Sigmoid colon (tissue), 7 donors: Measurements from ENCODE around the gene HSD17B8. TPM values are rescaled to one million over a fixed set of nuclear protein-coding genes. Genes with fewer than 3 reads are reported as not detected.

ENCODE experiments used
- DNase-seq: peaks from one replicate; pipeline ENCODE4 v3.0.0-alpha.2; 2019
- H3K27ac ChIP-seq, 4 donors: fragments of 200-600 bp; sonication (generic); one replicate each; pipeline ENCODE4 v1.5.1; 2016 to 2019; ENCODE audit warnings: mild to moderate bottlenecking in 1 of 4
- H3K27me3 ChIP-seq, 3 donors: fragments of 200-600 bp; sonication (generic); one replicate each; pipeline ENCODE4 v1.5.1; 2019; ENCODE audit warnings: mild to moderate bottlenecking in 1 of 3
- H3K36me3 ChIP-seq, 4 donors: fragments of 200-600 bp; sonication (generic); one replicate each; pipeline ENCODE4 v1.5.1; 2016 to 2019
- H3K4me1 ChIP-seq, 4 donors: fragments of 200-600 bp; sonication (generic); one replicate each; pipeline ENCODE4 v1.5.1; 2017 to 2019
- H3K4me3 ChIP-seq, 4 donors: fragments of 200-600 bp; sonication (generic); one replicate each; pipeline ENCODE4 v1.5.1; 2017 to 2019; ENCODE audit warnings: mild to moderate bottlenecking in 2 of 4, moderate library complexity in 1 of 4
- H3K9me3 ChIP-seq, 4 donors: fragments of 200-600 bp in 3 of 4; sonication (generic) in 3 of 4; one replicate each; pipeline versions ENCODE4 v1.5.1 to v1.6.1; 2013 to 2019
- EP300 ChIP-seq, 4 donors: sonication (generic); formaldehyde crosslinking; IDR thresholded peaks; one replicate each; pipeline ENCODE4 v1.6.1; 2017; ENCODE audit warnings: antibody characterized with exemption in 4 of 4
- POLR2A ChIP-seq, 2 donors: fragments of 450-650 bp; IDR thresholded peaks; one replicate each; pipeline ENCODE4 v1.6.1; 2016; ENCODE audit warnings: antibody characterized with exemption in 2 of 2, mild to moderate bottlenecking in 2 of 2, moderate library complexity in 2 of 2
- POLR2AphosphoS5 ChIP-seq, 4 donors: sonication (generic); formaldehyde crosslinking; IDR thresholded peaks; one replicate each; pipeline ENCODE4 v1.6.1; 2017; ENCODE audit warnings: antibody characterized with exemption in 4 of 4
- WGBS, 2 donors: extraction: QIAGEN DNeasy Blood & Tissue Kit; methylation state at CpG; one replicate each; pipeline ENCODE4 v1.1.7; 2013; 5-methylcytosine and 5-hydroxymethylcytosine counted together
- intact Hi-C: fragments of 100-400 bp; cut with DNase I; formaldehyde crosslinking; loops from one replicate; pipeline ENCODE4 v1.15.1; 2023
- polyA plus RNA-seq, 3 donors: library from polyadenylated mRNA; stranded (reverse); fragments of 200-250 nt; gene quantifications; one replicate each; pipeline ENCODE4 v1.2.3, GENCODE V29; 2013
- total RNA-seq, 4 donors: library from RNA; depleted of rRNA; stranded (reverse); fragments of >200 nt; gene quantifications; one replicate each; pipeline ENCODE4 v1.1.0, GENCODE V29; 2016
- TF ChIP-seq, protein P1 (sequence below), 4 experiments: fragments of 450-650 bp in 3 of 4; fragments of 200-600 bp in 1 of 4; IDR thresholded peaks; one replicate each; pipeline ENCODE4 v1.5.1; 2016 to 2019; ENCODE audit warnings: antibody characterized with exemption in 4 of 4, mild to moderate bottlenecking in 3 of 4, moderate library complexity in 2 of 4
- donor health status: healthy with polysubstance abuse.
- donor health status: Bipolar disorder and iron deficiency.
- donor health status: healthy.

Gene HSD17B8
- total and polyA plus RNA-seq, 7 donors: 17.3 to 27.3 (median 19.0) TPM; not detected in 1

DNA sequence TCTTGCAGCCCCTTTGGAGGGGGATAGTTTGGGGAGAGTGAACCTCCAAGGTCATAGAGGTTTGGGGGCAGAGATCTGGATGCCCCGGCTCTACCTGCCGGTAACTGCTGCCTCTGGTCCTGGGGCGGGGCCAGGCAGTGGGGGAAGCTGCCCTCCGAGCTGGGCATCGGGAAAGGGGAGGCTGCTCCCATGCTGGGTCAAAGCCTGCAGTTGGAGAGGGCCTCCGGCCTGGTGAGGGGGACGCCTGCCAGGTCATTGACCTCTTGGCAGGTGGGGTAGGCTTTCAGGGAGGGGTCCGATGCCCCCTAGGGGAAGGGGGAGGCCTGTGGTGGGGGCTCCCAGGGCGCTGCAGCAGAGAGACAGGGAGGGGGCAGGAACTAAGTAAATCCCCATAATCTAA, 19.3 kb upstream of the HSD17B8 start:
- intact Hi-C loops: no loop called here
- no peaks in the 10 kb centered on the region for H3K36me3 ChIP-seq
- H3K27me3 ChIP-seq: no peaks in the 10 kb centered on the region

DNA sequence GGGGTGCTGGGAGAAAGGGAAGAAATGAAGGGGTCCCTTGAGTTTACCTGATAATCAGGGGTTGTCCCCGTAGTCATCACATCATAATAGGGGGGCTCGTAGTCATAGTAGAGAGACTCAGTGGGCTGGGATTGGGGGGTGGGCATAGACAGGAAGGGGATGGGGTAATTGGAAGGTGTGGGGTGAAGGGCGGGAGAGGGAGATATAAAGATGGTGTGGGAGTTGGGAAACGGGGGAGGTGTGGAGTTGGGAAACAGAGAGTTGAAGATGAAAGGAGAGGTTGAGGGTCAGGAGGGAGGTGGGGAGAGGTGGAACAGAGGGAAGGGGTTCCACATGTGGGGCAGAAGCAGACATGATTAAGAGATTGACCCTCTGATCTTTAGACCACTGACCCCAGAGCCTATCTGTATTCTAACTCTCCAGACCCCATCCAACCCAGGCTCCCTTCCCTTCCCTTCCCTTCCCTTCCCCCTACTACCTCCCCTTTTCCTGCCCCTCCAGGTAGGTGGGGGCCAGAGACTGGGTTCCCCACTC, 18.7 kb upstream of the HSD17B8 start:
- Histone ChIP-seq H3K9me3 (no peaks in the 10 kb centered on the region), H3K36me3 (no peaks in the 10 kb centered on the region), H3K4me3 (no peak overlapping the region), H3K4me1 (no peaks in the 10 kb centered on the region), H3K27ac (no peak overlapping the region), H3K27me3 (peaks cover 0 to 3% (median 0%) of the 10 kb centered on the region in 3 donors)
- TF ChIP-seq, protein P1, sequence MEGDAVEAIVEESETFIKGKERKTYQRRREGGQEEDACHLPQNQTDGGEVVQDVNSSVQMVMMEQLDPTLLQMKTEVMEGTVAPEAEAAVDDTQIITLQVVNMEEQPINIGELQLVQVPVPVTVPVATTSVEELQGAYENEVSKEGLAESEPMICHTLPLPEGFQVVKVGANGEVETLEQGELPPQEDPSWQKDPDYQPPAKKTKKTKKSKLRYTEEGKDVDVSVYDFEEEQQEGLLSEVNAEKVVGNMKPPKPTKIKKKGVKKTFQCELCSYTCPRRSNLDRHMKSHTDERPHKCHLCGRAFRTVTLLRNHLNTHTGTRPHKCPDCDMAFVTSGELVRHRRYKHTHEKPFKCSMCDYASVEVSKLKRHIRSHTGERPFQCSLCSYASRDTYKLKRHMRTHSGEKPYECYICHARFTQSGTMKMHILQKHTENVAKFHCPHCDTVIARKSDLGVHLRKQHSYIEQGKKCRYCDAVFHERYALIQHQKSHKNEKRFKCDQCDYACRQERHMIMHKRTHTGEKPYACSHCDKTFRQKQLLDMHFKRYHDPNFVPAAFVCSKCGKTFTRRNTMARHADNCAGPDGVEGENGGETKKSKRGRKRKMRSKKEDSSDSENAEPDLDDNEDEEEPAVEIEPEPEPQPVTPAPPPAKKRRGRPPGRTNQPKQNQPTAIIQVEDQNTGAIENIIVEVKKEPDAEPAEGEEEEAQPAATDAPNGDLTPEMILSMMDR (IDR thresholded peaks at IDR 0.05): no peak
- TF ChIP-seq EP300 (IDR thresholded peaks at IDR 0.05) (no peak), POLR2A (IDR thresholded peaks at IDR 0.05) (no peak), POLR2AphosphoS5 (IDR thresholded peaks at IDR 0.05) (no peak)
- DNase-seq: no peak
- intact Hi-C loops: no loop called here
- 74 to 81% methylated on average over 4 of the region's 4 CpGs for WGBS, 2 donors

More for the DNA sequence above, 19.3 kb upstream of the HSD17B8 start:
- TF ChIP-seq EP300 (IDR thresholded peaks at IDR 0.05): no peak
- no peak for TF ChIP-seq POLR2A (IDR thresholded peaks at IDR 0.05)
- TF ChIP-seq POLR2AphosphoS5 (IDR thresholded peaks at IDR 0.05): no peak
- TF ChIP-seq, protein P1 (IDR thresholded peaks at IDR 0.05): no peak
- Histone ChIP-seq H3K4me1 (no peaks in the 10 kb centered on the region), H3K27ac (no peak overlapping the region), H3K9me3 (no peaks in the 10 kb centered on the region), H3K4me3 (no peak overlapping the region)
- 75 to 79% methylated on average over 9 of the region's 9 CpGs for WGBS, 2 donors
- no peak for DNase-seq

DNA sequence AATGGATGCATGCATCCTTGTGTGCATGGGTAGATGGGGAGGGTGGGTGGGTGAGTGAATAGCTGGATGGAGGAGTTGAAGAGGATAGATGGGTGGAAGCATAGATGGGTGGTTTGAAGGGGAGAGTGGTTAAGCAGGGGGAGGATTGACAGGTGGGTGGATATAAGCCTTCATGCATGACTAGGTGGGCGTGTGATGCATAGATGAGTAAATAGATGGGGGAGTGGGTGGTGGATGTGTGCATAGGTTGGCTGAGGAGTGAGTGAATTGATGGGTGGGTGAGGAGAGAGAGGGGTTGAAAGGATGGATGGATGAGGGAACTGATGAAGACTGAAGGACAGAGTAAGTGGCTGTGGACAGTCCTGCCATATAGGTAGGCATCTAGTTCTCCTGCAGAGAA, 16.6 kb upstream of the HSD17B8 start:
- 84 to 87% methylated on average over 1 of the region's 1 CpG for WGBS, 2 donors
- intact Hi-C loops: no loop called here
- no peaks in the 10 kb centered on the region for H3K36me3 ChIP-seq
- no peak overlapping the region for H3K27ac ChIP-seq
- peaks cover 0 to 18% (median 13%) of the 10 kb centered on the region in 3 donors for H3K27me3 ChIP-seq
- TF ChIP-seq POLR2A (IDR thresholded peaks at IDR 0.05) (no peak), POLR2AphosphoS5 (IDR thresholded peaks at IDR 0.05) (no peak)
- DNase-seq: no peak
- peaks cover 0 to 10% (median 9%) of the 10 kb centered on the region in 4 donors for H3K4me1 ChIP-seq
- H3K9me3 ChIP-seq: no peaks in the 10 kb centered on the region
- no peak overlapping the region for H3K4me3 ChIP-seq

DNA sequence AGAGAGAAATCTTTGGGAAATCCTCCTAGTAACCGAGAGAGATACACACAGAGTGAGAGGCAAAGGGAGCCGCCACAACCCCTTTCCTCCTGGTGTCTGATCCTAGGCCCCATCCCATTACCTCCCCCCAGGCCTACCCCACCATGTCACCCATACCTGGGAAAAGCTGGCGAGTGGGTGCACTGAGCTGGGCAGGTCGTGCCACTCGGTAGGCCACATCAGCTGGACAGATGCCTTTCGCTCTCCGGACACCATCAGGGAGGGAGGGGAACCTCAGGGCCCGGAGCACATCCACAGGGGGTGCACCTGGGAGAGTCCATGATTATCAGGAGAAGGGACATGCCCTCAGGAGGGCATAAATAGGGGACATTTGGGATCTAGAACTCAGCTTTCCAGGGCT, 15.3 kb upstream of the HSD17B8 start:
- no peaks in the 10 kb centered on the region for H3K9me3 ChIP-seq
- 88 to 93% methylated on average over 8 of the region's 8 CpGs for WGBS, 2 donors
- TF ChIP-seq EP300 (IDR thresholded peaks at IDR 0.05) (no peak), POLR2AphosphoS5 (IDR thresholded peaks at IDR 0.05) (no peak)
- TF ChIP-seq, protein P1 (IDR thresholded peaks at IDR 0.05): no peak
- DNase-seq: no peak
- H3K4me1 ChIP-seq: peaks cover 0 to 18% (median 17%) of the 10 kb centered on the region in 4 donors
- intact Hi-C loops: no loop called here
- H3K27ac ChIP-seq: no peak overlapping the region
- no peak overlapping the region for H3K4me3 ChIP-seq
- peaks cover 0 to 18% (median 13%) of the 10 kb centered on the region in 3 donors for H3K27me3 ChIP-seq
- peaks cover 0 to under 1% (median 0%) of the 10 kb centered on the region in 4 donors for H3K36me3 ChIP-seq

DNA sequence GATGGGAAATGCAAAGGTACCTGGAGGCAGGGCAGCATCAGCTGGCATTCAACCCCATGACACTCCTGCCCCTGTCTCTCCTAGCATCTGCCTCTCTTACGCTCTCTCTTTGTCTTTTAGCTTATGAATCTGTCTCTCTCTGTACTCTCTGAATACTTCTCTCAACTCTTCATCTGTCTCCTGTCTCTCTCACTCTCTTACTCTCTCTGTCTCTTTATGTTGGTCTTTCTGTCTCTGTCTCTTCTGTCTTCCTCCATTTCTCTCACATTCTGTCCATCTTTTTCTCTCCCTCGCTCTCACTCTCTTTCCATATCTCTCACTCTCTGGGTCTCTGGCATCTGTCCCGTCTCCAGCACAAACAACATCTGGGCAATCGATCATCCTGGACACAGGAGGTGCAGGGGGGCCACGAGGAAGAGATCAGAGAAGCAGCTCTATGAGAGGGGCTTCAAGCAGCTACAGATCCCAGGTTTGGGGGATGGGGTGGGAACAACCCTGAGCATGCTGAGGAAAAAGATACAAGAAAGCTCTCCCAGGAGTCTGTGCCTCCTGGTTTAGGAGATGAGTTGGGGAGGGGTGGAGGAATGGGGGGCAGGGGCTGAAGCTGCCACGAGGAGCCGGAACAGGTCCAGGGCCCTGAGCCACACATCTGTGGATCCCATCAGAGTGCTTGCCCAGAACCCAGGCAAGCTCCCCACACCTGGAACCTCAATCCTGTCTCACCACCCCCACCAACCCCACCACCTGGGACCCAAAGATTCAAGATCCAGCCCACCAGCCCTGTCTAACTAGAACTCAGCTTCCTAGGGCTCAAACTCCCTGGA, 14.6 kb upstream of the HSD17B8 start:
- no peak overlapping the region for H3K27ac ChIP-seq
- H3K27me3 ChIP-seq: peaks cover 0 to 18% (median 13%) of the 10 kb centered on the region in 3 donors
- no peaks in the 10 kb centered on the region for H3K9me3 ChIP-seq
- TF ChIP-seq EP300 (IDR thresholded peaks at IDR 0.05) (no peak), POLR2AphosphoS5 (IDR thresholded peaks at IDR 0.05) (no peak), POLR2A (IDR thresholded peaks at IDR 0.05) (no peak)
- TF ChIP-seq, protein P1 (IDR thresholded peaks at IDR 0.05): no peak
- WGBS, 2 donors: 67 to 72% methylated on average over 7 of the region's 7 CpGs
- H3K36me3 ChIP-seq: peaks cover 0 to 7% (median 4%) of the 10 kb centered on the region in 4 donors
- H3K4me1 ChIP-seq: peaks cover 0 to 18% (median 17%) of the 10 kb centered on the region in 4 donors
- H3K4me3 ChIP-seq: no peak overlapping the region
- no peak for DNase-seq
- intact Hi-C loops: no loop called here
